Lower lobe of right lung (tissue), 2 donors: ENCODE results near the gene ADAMTS2. TPM values are rescaled to one million over a fixed set of nuclear protein-coding genes. Genes with fewer than 3 reads are reported as not detected.

Experiments used
- ATAC-seq, 2 donors: fragments of 200-7000 bp; cut with Tn5 transposase; one replicate each; pipeline ENCODE4 v1.9.1; 2020 to 2022; ENCODE audit warnings: mild to moderate bottlenecking in 2 of 2, moderate library complexity in 2 of 2
- DNase-seq: peaks from one replicate; pipeline ENCODE4 v3.0.0-alpha.2; 2020
- H3K27ac ChIP-seq: fragments of 200-600 bp; one replicate; pipeline ENCODE4 v1.8.0; 2022
- H3K27me3 ChIP-seq: fragments of 200-600 bp; one replicate; pipeline ENCODE4 v1.8.0; 2022; ENCODE audit warnings: low read depth
- H3K36me3 ChIP-seq: fragments of 200-600 bp; one replicate; pipeline ENCODE4 v1.8.0; 2022; ENCODE audit warnings: mild to moderate bottlenecking
- H3K4me1 ChIP-seq: fragments of 200-600 bp; one replicate; pipeline ENCODE4 v1.8.0; 2022
- H3K4me3 ChIP-seq: fragments of 200-600 bp; one replicate; pipeline ENCODE4 v1.8.0; 2022; ENCODE audit warnings: mild to moderate bottlenecking
- H3K9me3 ChIP-seq: fragments of 200-600 bp; one replicate; pipeline ENCODE4 v1.8.0; 2022
- intact Hi-C: fragments of 100-400 bp; cut with DNase I; formaldehyde crosslinking; loops from one replicate; pipeline ENCODE4 v1.11.0; 2022
- total RNA-seq: library from RNA; stranded (reverse); fragmentation: NEBNext Ultra II Directional; extraction: Animal tissue kit (Norgen Biotek cat#: 25700); gene quantifications from one replicate; pipeline ENCODE4 v1.2.1, GENCODE V29; 2021
- TF ChIP-seq, protein P1 (sequence below): fragments of 200-600 bp; IDR thresholded peaks from one replicate; pipeline ENCODE4 v1.8.0; 2022; ENCODE audit warnings: antibody characterized with exemption, mild to moderate bottlenecking
- donor health status: DM: no; HTN: yes; CAD: no; lungs with severe emphysema.

ADAMTS2 gene
- total RNA-seq, 1 donor from 2014 or later: 13.0 TPM

DNA sequence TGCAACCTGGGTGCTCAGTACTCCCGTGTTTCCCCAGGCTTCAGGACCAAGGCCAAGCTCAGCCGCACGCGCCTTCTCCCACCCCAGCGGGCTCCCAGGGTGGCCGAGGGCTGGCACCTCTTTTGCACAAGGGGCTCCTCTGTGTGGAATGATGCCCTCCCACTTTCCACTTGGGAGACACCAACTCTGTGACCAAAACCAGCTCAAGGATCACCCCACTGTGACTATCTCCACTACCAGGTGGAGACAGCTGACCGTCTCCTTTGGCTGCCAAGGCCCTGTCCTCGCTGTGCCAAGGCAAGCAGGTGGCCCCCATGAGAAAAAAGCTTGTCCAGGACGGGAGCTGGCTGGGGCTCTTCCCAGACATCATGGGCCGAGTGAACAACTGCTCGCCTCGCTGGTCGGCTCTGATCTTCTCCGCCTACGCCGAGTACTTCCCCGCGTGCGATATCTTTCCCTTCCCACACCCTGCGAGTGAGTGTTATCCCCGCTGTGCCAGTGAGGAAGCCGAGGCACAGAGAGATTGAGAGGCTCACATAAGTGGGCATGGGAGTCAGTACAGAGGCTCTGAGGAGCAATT lies 152.3 kb downstream of the ADAMTS2 start:
- Histone ChIP-seq H3K4me1 (no peaks in the 10 kb centered on the region), H3K36me3 (no peaks in the 10 kb centered on the region), H3K4me3 (no peak overlapping the region), H3K27me3 (no peaks in the 10 kb centered on the region), H3K9me3 (no peaks in the 10 kb centered on the region), H3K27ac (no peak overlapping the region)
- peak; percentile 24 for DNase-seq
- intact Hi-C loops: no loop called here
- TF ChIP-seq, protein P1, sequence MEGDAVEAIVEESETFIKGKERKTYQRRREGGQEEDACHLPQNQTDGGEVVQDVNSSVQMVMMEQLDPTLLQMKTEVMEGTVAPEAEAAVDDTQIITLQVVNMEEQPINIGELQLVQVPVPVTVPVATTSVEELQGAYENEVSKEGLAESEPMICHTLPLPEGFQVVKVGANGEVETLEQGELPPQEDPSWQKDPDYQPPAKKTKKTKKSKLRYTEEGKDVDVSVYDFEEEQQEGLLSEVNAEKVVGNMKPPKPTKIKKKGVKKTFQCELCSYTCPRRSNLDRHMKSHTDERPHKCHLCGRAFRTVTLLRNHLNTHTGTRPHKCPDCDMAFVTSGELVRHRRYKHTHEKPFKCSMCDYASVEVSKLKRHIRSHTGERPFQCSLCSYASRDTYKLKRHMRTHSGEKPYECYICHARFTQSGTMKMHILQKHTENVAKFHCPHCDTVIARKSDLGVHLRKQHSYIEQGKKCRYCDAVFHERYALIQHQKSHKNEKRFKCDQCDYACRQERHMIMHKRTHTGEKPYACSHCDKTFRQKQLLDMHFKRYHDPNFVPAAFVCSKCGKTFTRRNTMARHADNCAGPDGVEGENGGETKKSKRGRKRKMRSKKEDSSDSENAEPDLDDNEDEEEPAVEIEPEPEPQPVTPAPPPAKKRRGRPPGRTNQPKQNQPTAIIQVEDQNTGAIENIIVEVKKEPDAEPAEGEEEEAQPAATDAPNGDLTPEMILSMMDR: no peak
- ATAC-seq: no peak

DNA sequence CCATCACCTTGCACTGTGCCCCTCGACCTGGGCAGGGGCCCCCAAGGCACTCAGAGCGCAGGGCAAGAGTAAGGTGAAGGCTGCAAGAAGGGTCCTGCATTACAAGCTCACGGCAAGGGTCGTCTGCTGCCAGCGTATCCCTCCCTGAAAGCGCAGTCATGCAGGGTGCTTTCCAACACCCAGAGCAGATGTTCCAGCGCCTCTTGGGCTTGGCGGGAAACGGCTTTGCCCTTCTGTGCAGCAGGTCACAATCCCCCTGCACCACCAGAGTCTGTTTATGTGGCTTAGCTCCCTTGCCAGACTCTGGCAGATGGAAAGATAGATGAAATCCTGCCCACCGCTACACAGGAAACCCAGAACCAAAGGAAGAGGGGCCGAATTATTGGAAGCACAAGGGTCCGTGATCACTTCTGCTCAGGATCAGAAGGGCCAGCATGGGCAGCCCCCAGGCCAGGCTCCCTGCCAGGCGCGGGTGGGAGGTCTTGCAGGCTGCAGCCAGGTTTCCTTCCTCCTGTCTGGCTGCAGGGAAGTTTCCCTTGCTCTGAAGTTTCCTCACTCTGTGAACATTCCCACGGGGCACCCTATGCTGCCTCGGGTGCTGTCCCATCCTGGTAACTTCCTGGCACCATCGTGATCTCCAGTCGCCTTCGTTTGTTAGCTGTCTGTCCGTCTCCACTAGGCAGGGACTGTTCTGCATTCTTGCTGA lies 152.9 kb downstream of the ADAMTS2 start:
- peak; percentile 18 for DNase-seq

DNA sequence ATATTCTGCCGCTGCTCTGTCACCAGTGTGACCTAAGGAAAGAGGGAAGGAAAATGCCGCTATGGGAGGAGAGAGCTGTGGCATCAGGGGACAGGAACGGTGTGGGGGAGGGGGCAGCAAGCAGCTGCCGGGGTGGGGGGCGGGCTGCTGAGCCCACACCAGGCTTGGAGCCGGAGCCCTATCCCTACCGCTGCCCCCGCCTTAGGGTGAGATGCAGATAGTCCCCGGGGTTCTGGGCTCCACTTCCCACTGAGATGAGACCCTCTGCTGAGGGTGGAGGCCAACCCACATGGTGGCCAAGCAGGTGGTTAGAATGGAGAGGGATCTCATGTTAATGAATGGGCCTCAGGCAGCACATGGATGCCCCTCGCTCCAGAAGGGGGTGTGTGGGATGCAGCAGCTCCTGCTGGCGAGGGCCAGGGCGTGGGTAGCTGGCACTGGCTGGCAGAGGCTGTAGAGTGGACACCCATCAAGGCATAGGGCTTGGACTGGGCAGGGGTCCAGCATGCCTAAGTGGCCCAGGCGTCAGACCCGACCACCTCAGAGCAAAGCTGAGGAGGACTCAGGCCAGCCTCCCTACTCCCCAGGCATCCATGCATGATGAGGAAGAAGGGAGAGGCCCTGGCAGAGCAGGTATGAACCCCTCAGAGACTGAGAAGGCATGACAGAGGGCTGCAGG lies 153.6 kb downstream of the ADAMTS2 start:
- TF ChIP-seq, protein P1: no peak
- no peaks in the 10 kb centered on the region for H3K27me3 ChIP-seq
- ATAC-seq (no peak), DNase-seq (peak; percentile 30)
- no peak overlapping the region for H3K4me3 ChIP-seq
- H3K4me1 ChIP-seq: no peaks in the 10 kb centered on the region
- H3K9me3 ChIP-seq: no peaks in the 10 kb centered on the region
- intact Hi-C loops: no loop called here
- no peak overlapping the region for H3K27ac ChIP-seq
- H3K36me3 ChIP-seq: no peaks in the 10 kb centered on the region

More for the DNA sequence above, 152.9 kb downstream of the ADAMTS2 start:
- H3K4me1 ChIP-seq: no peaks in the 10 kb centered on the region
- ATAC-seq: no peak
- no peaks in the 10 kb centered on the region for H3K36me3 ChIP-seq
- TF ChIP-seq, protein P1: no peak
- no peak overlapping the region for H3K4me3 ChIP-seq
- no peaks in the 10 kb centered on the region for H3K9me3 ChIP-seq
- H3K27me3 ChIP-seq: no peaks in the 10 kb centered on the region
- intact Hi-C loops: no loop called here
- no peak overlapping the region for H3K27ac ChIP-seq

DNA sequence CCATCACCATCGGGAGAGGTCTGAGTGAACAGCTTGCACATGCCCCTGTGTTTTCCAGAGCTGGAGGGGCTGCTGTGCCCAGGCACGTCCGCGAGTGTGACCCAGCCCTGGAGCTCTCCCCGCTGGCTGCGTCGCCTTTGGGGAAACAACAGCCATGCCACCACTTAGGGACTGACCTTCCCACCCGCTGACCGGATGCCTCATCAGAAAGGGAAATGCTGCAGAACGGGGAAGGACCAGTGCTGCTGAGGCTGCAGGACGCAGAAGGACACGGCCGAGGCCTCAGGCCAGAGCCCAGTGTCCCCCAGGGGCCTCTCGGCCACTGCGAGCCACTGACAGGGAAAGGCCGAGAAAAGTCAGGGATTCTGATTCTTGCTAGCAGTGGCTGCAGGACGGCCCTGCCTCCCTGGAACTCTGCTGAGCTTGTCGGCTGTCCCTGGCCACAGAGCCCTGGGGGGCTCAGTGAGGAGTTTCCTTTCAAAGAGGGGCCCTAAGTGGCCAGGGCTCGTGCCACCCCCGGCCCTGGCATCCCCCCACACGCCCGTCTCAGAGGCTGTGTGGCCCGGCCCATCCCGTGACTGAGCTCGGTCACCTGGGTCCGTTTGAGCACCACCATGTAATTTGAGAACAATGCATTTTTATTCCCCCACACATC lies 154.3 kb downstream of the ADAMTS2 start:
- H3K27ac ChIP-seq: no peak overlapping the region
- DNase-seq (peak; percentile 34), ATAC-seq (no peak)
- intact Hi-C loops: no loop called here
- H3K27me3 ChIP-seq: no peaks in the 10 kb centered on the region
- H3K4me3 ChIP-seq: no peak overlapping the region
- H3K4me1 ChIP-seq: no peaks in the 10 kb centered on the region
- no peaks in the 10 kb centered on the region for H3K9me3 ChIP-seq
- H3K36me3 ChIP-seq: no peaks in the 10 kb centered on the region
- TF ChIP-seq, protein P1: no peak

DNA sequence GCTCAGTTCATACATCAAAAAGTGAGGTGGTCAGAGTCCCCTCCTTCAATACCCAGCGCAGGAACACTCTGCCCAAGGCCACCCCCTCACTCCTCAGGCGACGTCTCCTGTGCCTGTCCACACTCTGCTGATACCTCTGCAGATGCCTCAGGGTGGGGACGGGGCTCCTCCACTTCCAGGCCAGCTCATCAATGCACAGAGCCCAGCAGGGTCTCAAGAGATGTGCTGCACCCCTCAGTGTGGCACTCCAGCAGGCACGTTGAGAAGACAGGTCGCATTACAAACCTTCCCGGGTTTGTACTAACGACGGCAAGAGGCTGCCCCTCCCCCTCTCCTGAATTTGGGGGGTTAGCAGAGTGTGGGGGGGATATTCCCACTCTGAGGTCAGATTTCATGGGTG lies 156.6 kb downstream of the ADAMTS2 start:
- Histone ChIP-seq H3K27ac (no peak overlapping the region), H3K9me3 (no peaks in the 10 kb centered on the region), H3K4me3 (no peak overlapping the region), H3K4me1 (no peaks in the 10 kb centered on the region), H3K27me3 (no peaks in the 10 kb centered on the region), H3K36me3 (no peaks in the 10 kb centered on the region)
- TF ChIP-seq, protein P1: no peak
- DNase-seq (peak; percentile 7), ATAC-seq (no peak)
- intact Hi-C loops: no loop called here
